B cell (primary cell): Measurements from ENCODE around the gene GH2. TPM values are rescaled to one million over a fixed set of nuclear protein-coding genes. Genes with fewer than 3 reads are reported as not detected.
A peak's percentile ranks its signal among the peaks of the same experiment; 100 is the strongest.
"Not testable (repeated sequence)": the region's sequence is repeated elsewhere in the genome, so short reads cannot be mapped to it uniquely, and the experiment has no call there.

ENCODE experiments used
- ATAC-seq: fragments of 200-7000 bp; cut with Tn5 transposase; one replicate; pipeline ENCODE4 v1.10.0; 2021; ENCODE audit warnings: low read depth, mild to moderate bottlenecking, moderate number of reproducible peaks, moderate library complexity
- CTCF ChIA-PET: fragments of 350-600 bp; sonication (Branson Sonifier 250); formaldehyde crosslinking; loops from one replicate; lab custom pipeline; 2021; ENCODE audit warnings: antibody characterized with exemption, inconsistent platforms; lab: Charles Lee
- POLR2A ChIA-PET: fragments of 350-600 bp; sonication (Branson Sonifier 250); formaldehyde crosslinking; loops from one replicate; lab custom pipeline; 2021; ENCODE audit warnings: antibody characterized with exemption; lab: Charles Lee
- DNase-seq: peaks from one replicate; pipeline ENCODE4 v3.0.0; 2013
- H2AFZ ChIP-seq: 2 replicates; pipeline ENCODE4 v1.6.1; 2012; ENCODE audit warnings: mild to moderate bottlenecking, low read depth, low read length; ENCODE audit not compliant: insufficient read depth, poor library complexity, severe bottlenecking
- H3K27ac ChIP-seq, 2 donors: 1 replicate in 1 of 2; 2 replicates in 1 of 2; pipeline ENCODE4 v1.5.1; 2012 to 2013; ENCODE audit warnings: low read length in 2 of 2, mild to moderate bottlenecking in 2 of 2, moderate library complexity in 1 of 2
- H3K27me3 ChIP-seq, 4 experiments: fragments of 200-600 bp in 1 of 4; sonication (generic) in 1 of 4; replicated peaks in 1 of 4; 1 replicate in 2 of 4; 2 replicates in 2 of 4; pipeline versions ENCODE4 v1.6.1 to v1.7.0; 2013 to 2016; ENCODE audit warnings: low read length in 3 of 4, mild to moderate bottlenecking in 2 of 4, mixed read lengths in 1 of 4, moderate library complexity in 1 of 4; ENCODE audit not compliant: insufficient read depth in 4 of 4, control insufficient read depth in 3 of 4; ENCODE audit errors: control extremely low read depth in 1 of 4
- H3K36me3 ChIP-seq, 2 experiments: replicated peaks in 1 of 2; 1 replicate in 1 of 2; 2 replicates in 1 of 2; pipeline versions ENCODE4 v1.6.1 to v1.7.1; 2013; ENCODE audit warnings: low read length in 1 of 2; ENCODE audit not compliant: insufficient read depth in 2 of 2, control insufficient read depth in 1 of 2; ENCODE audit errors: control extremely low read depth in 1 of 2, extremely low read depth in 1 of 2
- H3K4me1 ChIP-seq, 2 donors: fragments of 200-600 bp in 1 of 2; sonication (generic) in 1 of 2; 1 replicate in 1 of 2; 2 replicates in 1 of 2; pipeline versions ENCODE4 v1.5.1 to v1.6.1; 2013 to 2017; ENCODE audit warnings: low read length in 2 of 2; ENCODE audit not compliant: control insufficient read depth in 2 of 2, insufficient read depth in 2 of 2
- H3K4me2 ChIP-seq: replicated peaks from 2 replicates; pipeline ENCODE3; 2012; ENCODE audit warnings: mild to moderate bottlenecking, low read depth, low read length; ENCODE audit not compliant: poor library complexity, severe bottlenecking
- H3K4me3 ChIP-seq, 5 experiments: fragments of 200-600 bp in 1 of 5; sonication (generic) in 1 of 5; 1 replicate in 3 of 5; 2 replicates in 2 of 5; pipeline versions ENCODE4 v1.5.1 to v1.7.0; 2011 to 2016; ENCODE audit warnings: low read length in 4 of 5, mild to moderate bottlenecking in 4 of 5, low read depth in 2 of 5, control low read depth in 1 of 5, moderate library complexity in 1 of 5; ENCODE audit not compliant: insufficient read depth in 1 of 5; ENCODE audit errors: control extremely low read depth in 1 of 5, extremely low read depth in 1 of 5
- H3K79me2 ChIP-seq: fragments of 200-600 bp; sonication (generic); one replicate; pipeline ENCODE4 v1.6.0; 2016; ENCODE audit warnings: low read length; ENCODE audit not compliant: control insufficient read depth, insufficient read depth
- H3K9ac ChIP-seq: fragments of 200-600 bp; sonication (generic); 2 replicates; pipeline ENCODE4 v1.6.1; 2017; ENCODE audit warnings: mild to moderate bottlenecking, low read length, moderate library complexity
- H3K9me3 ChIP-seq, 3 donors: one replicate each; pipeline versions ENCODE4 v1.6.1 to v1.7.1; 2013; ENCODE audit warnings: low read length in 2 of 3; ENCODE audit not compliant: control insufficient read depth in 2 of 3, insufficient read depth in 1 of 3; ENCODE audit errors: control extremely low read depth in 1 of 3
- H4K20me1 ChIP-seq: 2 replicates; pipeline ENCODE4 v1.6.0; 2012; ENCODE audit warnings: mild to moderate bottlenecking, low read length; ENCODE audit not compliant: insufficient read depth, control insufficient read depth, poor library complexity, severe bottlenecking
- H3K27ac Mint-ChIP-seq: one replicate; pipeline ENCODE4 v1.8.0; 2021; ENCODE audit warnings: mixed read lengths
- H3K27me3 Mint-ChIP-seq: one replicate; pipeline ENCODE4 v1.8.0; 2021; ENCODE audit warnings: mixed read lengths
- H3K4me1 Mint-ChIP-seq: one replicate; pipeline ENCODE4 v1.8.0; 2021; ENCODE audit warnings: mixed read lengths
- H3K4me3 Mint-ChIP-seq: one replicate; pipeline ENCODE4 v1.8.0; 2021; ENCODE audit warnings: mixed read lengths
- H3K9me3 Mint-ChIP-seq: one replicate; pipeline ENCODE4 v1.8.0; 2022; ENCODE audit warnings: mixed read lengths; ENCODE audit not compliant: insufficient read depth
- EZH2 ChIP-seq: IDR thresholded peaks from 2 replicates; pipeline ENCODE4 v1.6.1; 2012; ENCODE audit warnings: borderline replicate concordance, low read depth, mild to moderate bottlenecking, moderate library complexity, low read length; ENCODE audit not compliant: insufficient read depth, poor library complexity, severe bottlenecking
- WGBS: methylation state at CpG from one replicate; pipeline ENCODE4 v1.1.5; 2013; ENCODE audit warnings: missing lambda C conversion rate; ENCODE audit not compliant: insufficient coverage; 5-methylcytosine and 5-hydroxymethylcytosine counted together
- intact Hi-C: fragments of 100-400 bp; cut with micrococcal nuclease; formaldehyde crosslinking; loops from one replicate; pipeline ENCODE4 v1.10.0; 2022
- polyA plus RNA-seq: library from polyadenylated mRNA; depleted of rRNA; stranded (reverse); fragments of >200 nt; gene quantifications from 2 replicates; pipeline ENCODE4 v1.2.3, GENCODE V29; 2012
- total RNA-seq, 2 donors: library from RNA; stranded (reverse); fragments of 120-200 nt in 1 of 2; gene quantifications; 1 replicate in 1 of 2; 2 replicates in 1 of 2; pipeline versions ENCODE4 v1.2.3 to v1.2.4, GENCODE V29; 2013 to 2022
- TF ChIP-seq, protein P1 (sequence below): fragments of 200-600 bp; IDR thresholded peaks from one replicate; pipeline ENCODE4 v1.8.0; 2022; ENCODE audit warnings: antibody characterized with exemption, mild to moderate bottlenecking

The GH2 gene
- total and polyA plus RNA-seq, 2 donors (not counting 1 experiment from before 2014, with no cell fraction given) = not detected

- peak overlapping the region; percentile 85 to 89 for H3K27ac ChIP-seq
- H3K4me1 Mint-ChIP-seq = peaks cover 85% of the 10 kb centered on the region
- CTCF ChIA-PET = interaction anchor here (0.8 to 26.0 kb wide), 10 partner anchors 8 to 208 kb away, joined by 3 to 834 read pairs (median 8); partner anchors contain the start of genes CD79B, CSHL1 and ICAM2
- peaks cover 87 to 98% of the 10 kb centered on the region in 2 donors for H3K4me1 ChIP-seq
- peak overlapping the region; percentile 92 for H3K27ac Mint-ChIP-seq
- no peaks in the 10 kb centered on the region for H3K27me3 Mint-ChIP-seq
- peak; percentile 91 for DNase-seq
- peak overlapping the region in 1 of 5 experiments; percentile 15 for H3K4me3 ChIP-seq
- no peaks in the 10 kb centered on the region for H3K27me3 ChIP-seq
- H4K20me1 ChIP-seq = peaks cover 31% of the 10 kb centered on the region
- H3K9ac ChIP-seq = peak overlapping the region; percentile 1
- H2AFZ ChIP-seq = no peak overlapping the region
- peak overlapping the region; percentile 74 for H3K4me3 Mint-ChIP-seq
- H3K9me3 Mint-ChIP-seq = no peaks in the 10 kb centered on the region
- no peaks in the 10 kb centered on the region for H3K9me3 ChIP-seq
- peaks cover 0 to 39% of the 10 kb centered on the region in 2 experiments for H3K36me3 ChIP-seq
- 0% methylated on average over 1 of the region's 5 CpGs for WGBS
- H3K4me2 ChIP-seq = peak overlapping the region; percentile 97
- POLR2A ChIA-PET = interaction anchor here (0.5 to 12.1 kb wide), 9 partner anchors 8 to 478 kb away, joined by 3 to 360 read pairs (median 5); no protein-coding TSS in a partner anchor
- intact Hi-C loops = no loop called here
- peaks cover 40% of the 10 kb centered on the region for H3K79me2 ChIP-seq
- ATAC-seq = peak; percentile 67
- TF ChIP-seq, protein P1, sequence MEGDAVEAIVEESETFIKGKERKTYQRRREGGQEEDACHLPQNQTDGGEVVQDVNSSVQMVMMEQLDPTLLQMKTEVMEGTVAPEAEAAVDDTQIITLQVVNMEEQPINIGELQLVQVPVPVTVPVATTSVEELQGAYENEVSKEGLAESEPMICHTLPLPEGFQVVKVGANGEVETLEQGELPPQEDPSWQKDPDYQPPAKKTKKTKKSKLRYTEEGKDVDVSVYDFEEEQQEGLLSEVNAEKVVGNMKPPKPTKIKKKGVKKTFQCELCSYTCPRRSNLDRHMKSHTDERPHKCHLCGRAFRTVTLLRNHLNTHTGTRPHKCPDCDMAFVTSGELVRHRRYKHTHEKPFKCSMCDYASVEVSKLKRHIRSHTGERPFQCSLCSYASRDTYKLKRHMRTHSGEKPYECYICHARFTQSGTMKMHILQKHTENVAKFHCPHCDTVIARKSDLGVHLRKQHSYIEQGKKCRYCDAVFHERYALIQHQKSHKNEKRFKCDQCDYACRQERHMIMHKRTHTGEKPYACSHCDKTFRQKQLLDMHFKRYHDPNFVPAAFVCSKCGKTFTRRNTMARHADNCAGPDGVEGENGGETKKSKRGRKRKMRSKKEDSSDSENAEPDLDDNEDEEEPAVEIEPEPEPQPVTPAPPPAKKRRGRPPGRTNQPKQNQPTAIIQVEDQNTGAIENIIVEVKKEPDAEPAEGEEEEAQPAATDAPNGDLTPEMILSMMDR = no peak
- TF ChIP-seq EZH2 = no peak
Measured at GRCh38 chr17:63925615-63926014, 43.9 kb upstream of the GH2 start.

DNA sequence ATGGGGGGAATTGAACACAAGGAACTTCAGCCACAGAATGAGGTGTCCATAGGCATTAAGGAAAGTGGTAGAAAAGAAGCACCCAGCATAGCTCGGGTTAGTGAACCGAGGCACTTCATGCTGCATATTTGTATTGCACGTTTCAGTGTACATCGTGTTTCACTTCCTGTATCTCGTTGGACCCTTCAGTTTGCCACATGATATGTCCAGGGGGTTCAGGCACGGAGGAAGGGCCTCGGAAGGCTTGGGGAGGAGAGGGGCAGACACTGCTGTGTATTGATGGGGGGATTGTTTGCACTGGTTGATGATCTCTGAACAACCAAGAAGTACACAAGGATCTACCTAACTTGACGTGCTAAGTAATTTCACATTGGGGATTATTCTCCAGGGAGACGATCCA lies 40.7 kb upstream of the GH2 start:
- Histone ChIP-seq H3K4me3 (peak overlapping the region in 3 of 5 experiments; percentile 9 to 41 (median 18)), H3K9ac (peak overlapping the region; percentile 14), H3K4me2 (peak overlapping the region; percentile 53), H3K27ac (peak overlapping the region; percentile 83 to 89), H3K79me2 (peaks cover 26% of the 10 kb centered on the region), H3K4me1 (peaks cover 77 to 89% of the 10 kb centered on the region in 2 donors)
- Mint-ChIP-seq H3K4me3 (peak overlapping the region; percentile 83), H3K4me1 (peaks cover 77% of the 10 kb centered on the region), H3K27ac (peak overlapping the region; percentile 94)
- WGBS = 6% methylated on average over 7 of the region's 9 CpGs
- not testable (repeated sequence) for H3K27me3 Mint-ChIP-seq, H3K36me3 ChIP-seq, H3K27me3 ChIP-seq, H4K20me1 ChIP-seq, H3K9me3 Mint-ChIP-seq, H3K9me3 ChIP-seq, H2AFZ ChIP-seq
- ATAC-seq = peak; percentile 44
- POLR2A ChIA-PET = interaction anchor here (0.6 to 6.8 kb wide), 10 partner anchors 9 to 207 kb away, joined by 3 to 160 read pairs (median 4); partner anchors contain the start of genes CD79B, ERN1 and ICAM2
- CTCF ChIA-PET = interaction anchor here (1.7 to 26.0 kb wide), 7 partner anchors 10 to 102 kb away, joined by 5 to 834 read pairs (median 185); partner anchors contain the start of genes CD79B, CSHL1 and ICAM2
- intact Hi-C loops = loop anchor here (1.0 to 5.0 kb wide), 2 partner anchors 10 to 340 kb away; partner anchors contain the start of genes CD79B and TEX2
- DNase-seq = peak; percentile 86

- not testable (repeated sequence) for H3K27me3 Mint-ChIP-seq, H4K20me1 ChIP-seq, H3K9ac ChIP-seq, H3K9me3 Mint-ChIP-seq, H3K9me3 ChIP-seq, H3K27me3 ChIP-seq, H3K36me3 ChIP-seq, H2AFZ ChIP-seq
- Mint-ChIP-seq H3K27ac (peak overlapping the region; percentile 90), H3K4me3 (peak overlapping the region; percentile 78), H3K4me1 (peaks cover 77% of the 10 kb centered on the region)
- peak; percentile 63 for DNase-seq
- Histone ChIP-seq H3K4me3 (peak overlapping the region in 1 of 5 experiments; percentile 9), H3K4me2 (peak overlapping the region; percentile 62), H3K4me1 (peaks cover 71 to 86% of the 10 kb centered on the region in 2 donors), H3K27ac (peak overlapping the region; percentile 34 to 55), H3K79me2 (peaks cover 26% of the 10 kb centered on the region)
- CTCF ChIA-PET = interaction anchor here (1.1 to 26.0 kb wide), 14 partner anchors 10 to 225 kb away, joined by 4 to 834 read pairs (median 16); partner anchors contain the start of genes CD79B, CSHL1 and ICAM2
- intact Hi-C loops = loop anchor here (5.0 kb wide), 1 partner anchor 342 kb away; the partner anchor contains the start of gene TEX2
- POLR2A ChIA-PET = interaction anchor here (0.6 to 6.8 kb wide), 6 partner anchors 11 to 100 kb away, joined by 7 to 160 read pairs (median 26); partner anchors contain the start of genes CD79B and ICAM2
- ATAC-seq = peak; percentile 40
- WGBS = 88% methylated on average over 1 of the region's 5 CpGs
Measured at GRCh38 chr17:63920779-63921178, 39.0 kb upstream of the GH2 start.
